WERI-Rb-1 (cell line): ENCODE results near the gene VIT.

Experiments used
- DNase-seq: peaks from one replicate; pipeline ENCODE4 v3.0.0-alpha.2; 2020
- H3K27ac ChIP-seq: fragments of 250-450 bp; sonication (Bioruptor Pico); 2 replicates; pipeline ENCODE4 v1.5.1; 2020; ENCODE audit warnings: mild to moderate bottlenecking, moderate library complexity
- H3K27me3 ChIP-seq: fragments of 250-450 bp; sonication (Bioruptor Pico); 2 replicates; pipeline ENCODE4 v1.5.1; 2021; ENCODE audit warnings: mild to moderate bottlenecking, low read depth, moderate library complexity; ENCODE audit not compliant: insufficient read depth, severe bottlenecking
- H3K36me3 ChIP-seq: fragments of 250-450 bp; sonication (Bioruptor Pico); 2 replicates; pipeline ENCODE4 v1.5.1; 2020; ENCODE audit warnings: mild to moderate bottlenecking, moderate library complexity
- H3K4me3 ChIP-seq: 2 replicates; pipeline ENCODE4 v1.5.1; 2011; ENCODE audit warnings: low read depth, mild to moderate bottlenecking, control low read depth, low read length
- H3K9me3 ChIP-seq: fragments of 250-450 bp; sonication (Bioruptor Pico); 2 replicates; pipeline ENCODE4 v1.5.1; 2021; ENCODE audit warnings: mild to moderate bottlenecking, moderate library complexity; ENCODE audit not compliant: severe bottlenecking
- TF ChIP-seq, protein P1 (sequence below): IDR thresholded peaks from 2 replicates; pipeline ENCODE4 v1.5.1; 2011; ENCODE audit warnings: low read depth, mild to moderate bottlenecking, control low read depth, inconsistent platforms, low read length

The VIT gene

GRCh38 chr2:36861896-36862295 is 165.4 kb downstream of the VIT start:
- H3K27me3 ChIP-seq = no peaks in the 10 kb centered on the region
- peaks cover 28% of the 10 kb centered on the region for H3K36me3 ChIP-seq
- no peak for DNase-seq
- H3K27ac ChIP-seq = no peak overlapping the region
- TF ChIP-seq, protein P1, sequence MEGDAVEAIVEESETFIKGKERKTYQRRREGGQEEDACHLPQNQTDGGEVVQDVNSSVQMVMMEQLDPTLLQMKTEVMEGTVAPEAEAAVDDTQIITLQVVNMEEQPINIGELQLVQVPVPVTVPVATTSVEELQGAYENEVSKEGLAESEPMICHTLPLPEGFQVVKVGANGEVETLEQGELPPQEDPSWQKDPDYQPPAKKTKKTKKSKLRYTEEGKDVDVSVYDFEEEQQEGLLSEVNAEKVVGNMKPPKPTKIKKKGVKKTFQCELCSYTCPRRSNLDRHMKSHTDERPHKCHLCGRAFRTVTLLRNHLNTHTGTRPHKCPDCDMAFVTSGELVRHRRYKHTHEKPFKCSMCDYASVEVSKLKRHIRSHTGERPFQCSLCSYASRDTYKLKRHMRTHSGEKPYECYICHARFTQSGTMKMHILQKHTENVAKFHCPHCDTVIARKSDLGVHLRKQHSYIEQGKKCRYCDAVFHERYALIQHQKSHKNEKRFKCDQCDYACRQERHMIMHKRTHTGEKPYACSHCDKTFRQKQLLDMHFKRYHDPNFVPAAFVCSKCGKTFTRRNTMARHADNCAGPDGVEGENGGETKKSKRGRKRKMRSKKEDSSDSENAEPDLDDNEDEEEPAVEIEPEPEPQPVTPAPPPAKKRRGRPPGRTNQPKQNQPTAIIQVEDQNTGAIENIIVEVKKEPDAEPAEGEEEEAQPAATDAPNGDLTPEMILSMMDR = no peak
- H3K4me3 ChIP-seq = no peak overlapping the region
- H3K9me3 ChIP-seq = no peaks in the 10 kb centered on the region
